C4-2B (cell line): ENCODE results near the gene MKNK1.

Experiments used
- H3K27ac ChIP-seq: fragments of 450-650 bp; 2 replicates; pipeline ENCODE4 v1.5.1; 2017
- ZFX ChIP-seq: fragments of 450-650 bp; IDR thresholded peaks from 2 replicates; pipeline ENCODE4 v1.6.1; 2017
- TF ChIP-seq, protein P1 (sequence below): fragments of 450-650 bp; conservative IDR thresholded peaks from 2 replicates; pipeline ENCODE4 v1.5.1; 2017; ENCODE audit warnings: mild to moderate bottlenecking

Gene MKNK1

DNA sequence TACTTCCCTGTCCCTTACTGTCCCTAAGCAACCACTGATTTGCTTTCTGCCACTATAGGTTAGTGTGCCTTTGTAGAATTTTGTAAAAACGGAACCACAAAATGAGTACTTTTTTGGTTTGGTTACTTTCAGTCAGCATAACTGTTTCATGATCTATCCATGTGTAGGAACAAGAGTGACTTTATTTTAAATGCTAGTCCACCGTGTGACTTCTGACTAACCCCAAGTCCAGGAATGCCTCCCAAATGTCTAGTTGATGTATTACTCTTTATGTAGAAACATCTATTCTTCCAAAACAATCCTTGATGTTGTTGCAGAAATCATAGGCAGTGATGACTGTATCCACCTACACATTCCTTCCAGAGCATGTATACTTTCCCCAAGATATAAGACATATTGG is 42.8 kb upstream of the MKNK1 start:
- TF ChIP-seq ZFX, result no peak
- TF ChIP-seq, protein P1, sequence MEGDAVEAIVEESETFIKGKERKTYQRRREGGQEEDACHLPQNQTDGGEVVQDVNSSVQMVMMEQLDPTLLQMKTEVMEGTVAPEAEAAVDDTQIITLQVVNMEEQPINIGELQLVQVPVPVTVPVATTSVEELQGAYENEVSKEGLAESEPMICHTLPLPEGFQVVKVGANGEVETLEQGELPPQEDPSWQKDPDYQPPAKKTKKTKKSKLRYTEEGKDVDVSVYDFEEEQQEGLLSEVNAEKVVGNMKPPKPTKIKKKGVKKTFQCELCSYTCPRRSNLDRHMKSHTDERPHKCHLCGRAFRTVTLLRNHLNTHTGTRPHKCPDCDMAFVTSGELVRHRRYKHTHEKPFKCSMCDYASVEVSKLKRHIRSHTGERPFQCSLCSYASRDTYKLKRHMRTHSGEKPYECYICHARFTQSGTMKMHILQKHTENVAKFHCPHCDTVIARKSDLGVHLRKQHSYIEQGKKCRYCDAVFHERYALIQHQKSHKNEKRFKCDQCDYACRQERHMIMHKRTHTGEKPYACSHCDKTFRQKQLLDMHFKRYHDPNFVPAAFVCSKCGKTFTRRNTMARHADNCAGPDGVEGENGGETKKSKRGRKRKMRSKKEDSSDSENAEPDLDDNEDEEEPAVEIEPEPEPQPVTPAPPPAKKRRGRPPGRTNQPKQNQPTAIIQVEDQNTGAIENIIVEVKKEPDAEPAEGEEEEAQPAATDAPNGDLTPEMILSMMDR, result no peak

DNA sequence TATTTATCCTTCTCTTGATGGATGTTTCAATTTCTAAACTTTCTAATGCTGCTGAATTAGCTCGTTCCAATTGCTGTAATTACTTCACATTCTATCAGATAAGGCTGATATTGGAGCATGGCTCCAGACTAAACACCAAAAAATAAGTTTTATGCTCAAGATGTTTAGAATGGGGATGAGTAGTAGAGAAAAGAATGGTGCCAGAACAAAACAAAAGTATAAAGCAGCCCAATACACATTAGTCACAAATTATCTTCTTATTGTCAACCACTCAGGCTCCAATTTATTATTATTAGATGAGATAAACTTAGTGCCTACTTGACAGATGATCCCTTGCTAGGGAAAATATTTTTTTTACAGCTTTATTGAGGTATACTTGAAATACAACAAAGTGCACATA is 42.3 kb upstream of the MKNK1 start:
- no peak for TF ChIP-seq ZFX
- TF ChIP-seq, protein P1, result no peak
- no peak overlapping the region for H3K27ac ChIP-seq

More for the DNA sequence above, 42.8 kb upstream of the MKNK1 start:
- H3K27ac ChIP-seq, result no peak overlapping the region

DNA sequence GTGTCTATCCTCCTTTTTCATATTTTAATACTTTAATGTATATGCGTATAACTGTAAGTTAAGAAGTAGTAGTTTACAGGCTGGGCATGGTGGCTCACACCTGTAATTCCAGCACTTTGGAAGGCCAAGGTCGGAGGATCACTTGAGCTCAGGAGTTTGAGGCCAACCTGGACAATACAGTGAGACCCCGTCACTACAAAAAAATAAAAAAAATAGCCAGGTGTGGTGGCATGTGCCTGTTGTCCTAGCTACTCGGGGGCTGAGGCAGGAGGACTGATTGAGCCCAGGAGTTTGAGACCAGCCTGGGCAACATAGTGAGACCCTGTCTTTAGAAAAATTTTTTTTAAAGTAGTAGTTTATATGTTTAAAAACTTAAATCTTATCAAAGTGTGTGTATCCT is 41.7 kb upstream of the MKNK1 start:
- no peak overlapping the region for H3K27ac ChIP-seq
- no peak for TF ChIP-seq ZFX
- TF ChIP-seq, protein P1, result no peak

DNA sequence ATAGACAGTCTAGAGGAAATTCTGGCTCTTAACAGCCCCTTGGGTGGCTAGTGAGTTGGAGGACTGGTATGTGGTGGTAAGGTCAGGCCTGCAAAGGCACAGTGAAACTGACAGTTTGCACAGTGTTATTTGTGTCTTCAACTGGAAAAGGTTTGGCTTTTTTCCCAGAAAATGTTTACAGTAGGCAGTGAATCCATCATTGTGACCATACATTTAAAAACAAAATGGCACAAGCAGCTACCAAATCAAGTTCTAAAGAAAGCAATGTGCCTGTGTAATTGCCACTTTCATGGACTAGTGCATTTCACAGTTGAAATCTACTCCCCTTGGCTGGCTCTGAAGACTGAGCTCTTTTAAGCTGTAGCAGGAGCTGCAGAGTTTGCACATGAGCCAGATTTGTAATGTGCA is 39.3 kb upstream of the MKNK1 start:
- peak overlapping the region; percentile 57; the same call in 1 of the 2 replicates for H3K27ac ChIP-seq
- TF ChIP-seq, protein P1, result no peak
- TF ChIP-seq ZFX, result no peak

DNA sequence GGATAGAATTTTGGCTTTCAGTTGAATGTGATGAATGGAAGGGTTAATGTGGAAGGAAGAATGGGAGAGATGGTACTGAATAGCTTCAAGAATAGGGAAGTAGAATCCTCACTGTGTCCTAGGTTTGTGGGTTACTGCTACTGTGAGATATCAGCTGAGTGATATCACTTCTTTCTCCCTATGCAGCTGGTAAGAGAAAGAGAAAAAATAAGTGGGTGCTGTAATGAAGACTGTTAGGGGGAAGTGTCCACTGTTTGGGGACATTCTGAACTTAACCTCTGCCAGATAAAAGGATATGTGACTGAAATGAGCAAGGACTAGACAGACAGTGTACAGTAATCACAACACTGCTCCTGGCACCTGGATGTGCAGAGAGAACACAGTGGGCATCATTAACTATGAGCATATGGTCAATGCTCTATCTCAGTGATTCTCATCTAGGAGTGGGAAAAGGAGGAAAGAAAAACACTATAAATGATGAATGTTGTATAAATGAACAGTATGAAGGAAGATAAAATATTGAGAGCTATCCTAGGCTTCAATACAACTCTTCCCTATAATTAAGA is 38.1 kb upstream of the MKNK1 start:
- H3K27ac ChIP-seq, result no peak overlapping the region
- TF ChIP-seq ZFX, result no peak
- TF ChIP-seq, protein P1, result no peak

DNA sequence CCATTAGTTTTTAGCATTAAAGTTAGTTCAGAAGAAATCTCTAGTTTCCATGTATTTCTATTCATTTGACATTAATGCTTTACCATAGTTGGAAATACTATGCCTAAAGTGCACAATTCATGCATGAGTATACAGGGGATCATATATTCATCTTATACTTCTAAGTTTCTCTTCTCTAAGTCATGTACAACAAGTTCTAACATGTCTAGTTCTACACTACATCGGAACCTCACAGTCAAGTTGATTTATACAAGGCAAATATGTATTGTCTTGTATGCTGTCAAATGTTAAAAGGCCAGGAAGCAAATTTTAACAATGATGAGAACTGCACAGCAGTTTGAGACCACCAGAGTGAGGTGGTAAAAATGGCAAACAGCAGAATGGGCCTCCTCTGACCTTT is 35.5 kb upstream of the MKNK1 start:
- H3K27ac ChIP-seq, result no peak overlapping the region
- no peak for TF ChIP-seq ZFX
- TF ChIP-seq, protein P1, result no peak

DNA sequence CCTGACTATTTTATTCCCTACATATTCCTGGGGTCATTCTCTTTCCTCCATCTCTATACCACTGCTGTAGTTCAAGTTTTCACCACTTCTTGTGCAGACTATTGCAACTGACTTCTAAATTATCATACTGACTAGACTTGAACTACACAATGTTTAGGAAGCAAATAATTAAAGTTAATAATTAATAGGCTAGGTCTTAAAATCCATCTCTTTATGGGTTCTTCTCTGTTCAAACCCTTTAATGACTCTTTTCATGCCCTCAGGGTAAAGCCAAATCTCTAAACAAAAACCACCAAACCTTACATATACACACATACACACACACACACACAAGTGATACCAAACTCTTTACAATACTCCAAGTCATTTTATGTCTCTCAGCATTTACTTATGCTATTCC is 34.9 kb upstream of the MKNK1 start:
- no peak overlapping the region for H3K27ac ChIP-seq
- no peak for TF ChIP-seq ZFX
- TF ChIP-seq, protein P1, result no peak
